ENCODE measurements around the gene FAM53A. TPM values are rescaled to one million over a fixed set of nuclear protein-coding genes. Genes with fewer than 3 reads are reported as not detected.
A peak's percentile ranks its signal among the peaks of the same experiment; 100 is the strongest.

Gene FAM53A
- total and polyA plus RNA-seq, 7 donors: 0.71 to 1.9 (median 1.3) TPM

DNA sequence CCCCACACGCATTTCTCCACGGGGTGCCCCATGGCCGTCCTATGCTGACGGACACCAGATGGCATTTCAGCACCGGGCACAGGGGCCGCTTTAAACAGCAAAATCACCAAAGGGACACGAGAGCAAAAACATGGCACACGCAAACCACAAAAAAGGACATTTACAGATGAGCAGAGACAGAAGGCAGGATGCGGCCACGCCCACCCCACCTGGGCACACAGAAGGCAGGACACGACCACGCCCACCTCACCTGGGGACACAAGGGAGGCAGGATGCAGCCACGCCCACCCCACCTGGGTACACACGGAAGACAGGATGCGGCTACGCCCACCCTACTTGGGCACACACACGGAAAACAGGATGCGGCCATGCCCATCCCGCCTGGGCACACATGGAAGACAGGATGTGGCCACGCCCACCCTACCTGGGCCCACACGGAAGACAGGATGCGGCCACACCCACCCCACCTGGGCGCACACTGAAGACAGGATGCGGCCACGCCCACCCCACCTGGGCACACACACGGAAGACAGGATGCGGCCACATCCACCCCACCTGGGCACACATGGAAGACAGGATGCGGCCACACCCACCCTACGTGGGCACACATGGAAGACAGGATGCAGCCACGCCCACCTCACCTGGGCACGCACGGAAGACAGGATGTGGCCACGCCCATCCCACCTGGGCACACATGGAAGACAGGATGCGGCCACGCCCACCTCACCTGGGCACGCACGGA lies 69.1 kb downstream of the FAM53A start:
- peak in 1 of 2 donors; percentile 41 for DNase-seq
- H3K36me3 ChIP-seq (ENCODE audit: insufficient read depth in 1 of 2, low read depth in 1 of 2): no peaks in the 10 kb centered on the region
- H3K9me3 ChIP-seq: no peaks in the 10 kb centered on the region
- no peak overlapping the region for H3K4me3 ChIP-seq
- ATAC-seq: no peak
- no peaks in the 10 kb centered on the region for H3K27me3 ChIP-seq (ENCODE audit: insufficient read depth in 3 of 3, low read length in 2 of 3)
- no peaks in the 10 kb centered on the region for H3K4me1 ChIP-seq
- intact Hi-C loops (cut with DNase I): no loop called here
- H3K27ac ChIP-seq: no peak overlapping the region
- WGBS, 3 donors: 78 to 82% (median 82%) methylated on average over 36 to 37 of the region's 37 CpGs
- TF ChIP-seq, protein P1, sequence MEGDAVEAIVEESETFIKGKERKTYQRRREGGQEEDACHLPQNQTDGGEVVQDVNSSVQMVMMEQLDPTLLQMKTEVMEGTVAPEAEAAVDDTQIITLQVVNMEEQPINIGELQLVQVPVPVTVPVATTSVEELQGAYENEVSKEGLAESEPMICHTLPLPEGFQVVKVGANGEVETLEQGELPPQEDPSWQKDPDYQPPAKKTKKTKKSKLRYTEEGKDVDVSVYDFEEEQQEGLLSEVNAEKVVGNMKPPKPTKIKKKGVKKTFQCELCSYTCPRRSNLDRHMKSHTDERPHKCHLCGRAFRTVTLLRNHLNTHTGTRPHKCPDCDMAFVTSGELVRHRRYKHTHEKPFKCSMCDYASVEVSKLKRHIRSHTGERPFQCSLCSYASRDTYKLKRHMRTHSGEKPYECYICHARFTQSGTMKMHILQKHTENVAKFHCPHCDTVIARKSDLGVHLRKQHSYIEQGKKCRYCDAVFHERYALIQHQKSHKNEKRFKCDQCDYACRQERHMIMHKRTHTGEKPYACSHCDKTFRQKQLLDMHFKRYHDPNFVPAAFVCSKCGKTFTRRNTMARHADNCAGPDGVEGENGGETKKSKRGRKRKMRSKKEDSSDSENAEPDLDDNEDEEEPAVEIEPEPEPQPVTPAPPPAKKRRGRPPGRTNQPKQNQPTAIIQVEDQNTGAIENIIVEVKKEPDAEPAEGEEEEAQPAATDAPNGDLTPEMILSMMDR (IDR thresholded peaks at IDR 0.05): no peak

DNA sequence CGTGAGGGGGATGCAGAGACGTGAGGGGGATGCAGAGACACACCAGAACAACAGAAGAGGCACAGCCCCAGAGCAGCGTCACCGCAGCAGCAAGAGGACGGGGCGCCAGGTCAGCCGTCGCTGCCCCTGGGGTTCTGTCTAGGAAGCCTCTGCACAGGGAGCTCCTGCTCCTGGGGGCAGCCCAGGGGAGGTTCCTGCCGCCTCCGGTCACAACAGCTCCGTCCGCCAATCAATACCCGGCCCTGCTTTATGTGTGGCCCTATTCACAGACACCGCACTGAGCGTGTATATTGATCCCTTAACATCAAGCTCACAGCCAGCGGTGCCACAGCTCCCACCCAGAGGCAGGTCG lies 69.6 kb downstream of the FAM53A start:
- H3K27me3 ChIP-seq (ENCODE audit: insufficient read depth in 3 of 3, low read length in 2 of 3): no peaks in the 10 kb centered on the region
- no peak overlapping the region for H3K4me3 ChIP-seq
- WGBS, 3 donors: 81 to 87% (median 85%) methylated on average over 16 to 17 of the region's 17 CpGs
- no peaks in the 10 kb centered on the region for H3K36me3 ChIP-seq (ENCODE audit: insufficient read depth in 1 of 2, low read depth in 1 of 2)
- DNase-seq (no peak), ATAC-seq (no peak)
- no peaks in the 10 kb centered on the region for H3K4me1 ChIP-seq
- H3K27ac ChIP-seq: no peak overlapping the region
- TF ChIP-seq, protein P1 (IDR thresholded peaks at IDR 0.05): no peak
- intact Hi-C loops (cut with DNase I): no loop called here
- no peaks in the 10 kb centered on the region for H3K9me3 ChIP-seq

DNA sequence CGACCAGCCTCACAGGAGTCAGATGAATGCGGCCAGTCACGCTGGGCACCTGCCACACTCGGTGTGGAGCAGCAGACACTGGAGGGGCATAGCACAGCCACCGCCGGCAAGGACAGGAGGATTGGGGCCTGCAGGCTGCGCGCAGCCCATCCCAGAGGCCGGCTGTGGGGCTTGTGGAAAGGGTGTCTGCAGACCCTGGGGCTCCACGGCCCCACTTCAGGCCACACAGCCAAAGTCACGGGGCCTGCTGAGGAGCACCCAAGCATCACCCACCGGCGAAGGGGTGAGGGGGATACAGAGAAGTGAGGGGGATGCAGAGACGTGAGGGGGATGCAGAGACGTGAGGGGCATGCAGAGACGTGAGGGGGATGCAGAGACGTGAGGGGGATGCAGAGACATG lies 70.1 kb downstream of the FAM53A start:
- no peak for DNase-seq

DNA sequence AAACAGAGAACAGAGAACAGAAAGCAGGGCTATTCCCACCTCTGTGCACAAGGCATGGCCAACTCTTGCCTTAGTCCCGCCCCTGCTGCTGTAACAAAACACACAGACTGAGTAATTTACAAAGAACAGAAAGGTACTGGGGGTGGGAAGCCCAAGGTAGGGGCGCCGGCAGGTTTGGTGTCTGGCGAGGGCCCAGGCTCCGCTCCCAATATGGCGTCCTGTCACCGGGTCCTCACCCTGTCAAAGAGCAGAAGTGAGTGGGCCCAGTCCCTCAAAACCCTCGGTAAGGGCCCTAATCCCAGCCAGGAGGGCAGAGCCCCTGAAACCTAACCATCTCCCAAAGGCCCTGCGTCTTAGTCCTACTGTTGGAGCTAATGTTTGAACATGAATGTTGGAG lies 71.0 kb downstream of the FAM53A start:
- Histone ChIP-seq H3K27ac (no peak overlapping the region), H3K9me3 (no peaks in the 10 kb centered on the region), H3K36me3 (ENCODE audit: insufficient read depth in 1 of 2, low read depth in 1 of 2) (no peaks in the 10 kb centered on the region), H3K27me3 (ENCODE audit: insufficient read depth in 3 of 3, low read length in 2 of 3) (no peaks in the 10 kb centered on the region), H3K4me3 (no peak overlapping the region), H3K4me1 (no peaks in the 10 kb centered on the region)
- 79 to 90% (median 80%) methylated on average over 9 of the region's 9 CpGs for WGBS, 3 donors
- ATAC-seq (no peak), DNase-seq (peak in 1 of 2 donors; percentile 40)
- intact Hi-C loops (cut with DNase I): no loop called here
- TF ChIP-seq, protein P1 (IDR thresholded peaks at IDR 0.05): no peak

More for the DNA sequence above, 70.1 kb downstream of the FAM53A start:
- Histone ChIP-seq H3K36me3 (ENCODE audit: insufficient read depth in 1 of 2, low read depth in 1 of 2) (no peaks in the 10 kb centered on the region), H3K27me3 (ENCODE audit: insufficient read depth in 3 of 3, low read length in 2 of 3) (no peaks in the 10 kb centered on the region), H3K27ac (no peak overlapping the region), H3K4me3 (no peak overlapping the region), H3K9me3 (no peaks in the 10 kb centered on the region), H3K4me1 (no peaks in the 10 kb centered on the region)
- ATAC-seq: no peak
- TF ChIP-seq, protein P1 (IDR thresholded peaks at IDR 0.05): no peak
- 76 to 83% (median 77%) methylated on average over 17 of the region's 17 CpGs for WGBS, 3 donors
- intact Hi-C loops (cut with DNase I): no loop called here

Data from psoas muscle (tissue), 8 donors.